Endometrial microvascular endothelial cells (primary cell): ENCODE measurements around the gene CLCN6. TPM values are rescaled to one million over a fixed set of nuclear protein-coding genes. Genes with fewer than 3 reads are reported as not detected.

Experiments
- in situ Hi-C: cut with HindIII; loops from 2 replicates; pipeline ENCODE4 v1.10.0; 2017; ENCODE audit warnings: low sequenced_read_pairs, low pct_unique_long_range_greater_than_20kb; ENCODE audit errors: inconsistent ontology term
- total RNA-seq: library from RNA; depleted of rRNA; stranded (reverse); fragments of >200 nt; gene quantifications from one replicate; pipeline ENCODE4 v1.2.3, GENCODE V29; 2015; ENCODE audit errors: inconsistent ontology term

Gene CLCN6
- total RNA-seq, 1 donor from 2014 or later = 4.5 TPM

DNA sequence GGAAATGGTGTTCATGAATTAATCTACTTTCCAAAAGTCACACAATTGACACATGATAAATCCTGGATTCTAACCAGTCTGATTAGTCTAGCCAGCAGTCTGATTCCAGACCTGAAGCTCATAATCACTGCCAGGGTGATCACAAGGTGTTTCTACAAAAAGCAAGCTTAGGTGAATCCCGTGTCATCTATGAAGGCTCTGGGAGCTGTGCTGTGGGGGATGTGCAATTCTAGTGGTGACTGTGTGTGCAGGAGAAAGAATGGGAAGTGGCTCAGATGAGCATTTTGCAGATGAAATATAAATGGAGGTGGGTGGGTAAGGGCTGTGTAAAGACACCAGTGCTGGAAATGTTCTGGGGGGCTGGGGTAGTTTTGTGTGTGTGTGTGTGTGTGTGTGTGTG, 54.6 kb downstream of the CLCN6 start:
- in situ Hi-C loops = no loop called here

- in situ Hi-C loops = no loop called here
Measured at GRCh38 chr1:11862890-11863289, 56.9 kb downstream of the CLCN6 start.

GRCh38 chr1:11868331-11868980, 62.5 kb downstream of the CLCN6 start:
- in situ Hi-C loops = no loop called here

- in situ Hi-C loops = no loop called here
Measured at GRCh38 chr1:11869104-11869503, 63.1 kb downstream of the CLCN6 start.

DNA sequence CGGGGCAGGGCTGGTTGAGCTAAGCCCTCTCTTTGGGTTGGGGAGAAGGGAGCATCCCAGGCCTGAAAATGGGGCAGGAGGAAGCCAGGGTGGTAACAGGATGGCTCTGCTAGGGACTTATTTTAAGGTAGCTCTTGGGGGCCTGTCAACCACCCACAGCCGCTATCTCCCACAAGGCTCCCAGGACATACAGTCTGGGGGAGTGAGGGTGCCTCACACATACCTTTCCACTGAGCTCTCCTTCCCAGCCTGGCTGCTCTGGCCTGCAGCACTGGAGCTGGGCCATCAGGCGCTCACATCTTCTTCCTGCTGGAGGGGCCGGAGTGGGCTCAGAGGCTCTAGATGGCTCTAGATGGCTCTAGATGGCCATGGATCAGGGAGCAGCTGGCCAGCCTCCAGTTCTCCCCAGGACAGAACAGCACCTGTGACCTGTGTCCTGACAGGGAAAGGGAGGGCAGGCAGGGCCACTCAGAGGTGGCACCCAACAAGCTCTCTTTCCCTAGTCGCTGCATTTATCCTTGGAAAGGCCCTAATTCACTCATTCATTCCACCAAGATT, 63.7 kb downstream of the CLCN6 start:
- in situ Hi-C loops = no loop called here

GRCh38 chr1:11872545-11872944, 66.6 kb downstream of the CLCN6 start:
- in situ Hi-C loops = no loop called here

GRCh38 chr1:11873395-11874257, 67.6 kb downstream of the CLCN6 start:
- in situ Hi-C loops = no loop called here

GRCh38 chr1:11874258-11874562, 68.2 kb downstream of the CLCN6 start:
- in situ Hi-C loops = no loop called here

- in situ Hi-C loops = no loop called here
Measured at GRCh38 chr1:11874624-11875023, 68.6 kb downstream of the CLCN6 start.

- in situ Hi-C loops = no loop called here
Measured at GRCh38 chr1:11875094-11875493, 69.1 kb downstream of the CLCN6 start.

- in situ Hi-C loops = no loop called here
Measured at GRCh38 chr1:11877074-11877473, 71.1 kb downstream of the CLCN6 start.

GRCh38 chr1:11878081-11878890, 72.3 kb downstream of the CLCN6 start:
- in situ Hi-C loops = no loop called here

- in situ Hi-C loops = no loop called here
Measured at GRCh38 chr1:11878891-11879190, 72.8 kb downstream of the CLCN6 start.

GRCh38 chr1:11879311-11880180, 73.6 kb downstream of the CLCN6 start:
- in situ Hi-C loops = no loop called here

DNA sequence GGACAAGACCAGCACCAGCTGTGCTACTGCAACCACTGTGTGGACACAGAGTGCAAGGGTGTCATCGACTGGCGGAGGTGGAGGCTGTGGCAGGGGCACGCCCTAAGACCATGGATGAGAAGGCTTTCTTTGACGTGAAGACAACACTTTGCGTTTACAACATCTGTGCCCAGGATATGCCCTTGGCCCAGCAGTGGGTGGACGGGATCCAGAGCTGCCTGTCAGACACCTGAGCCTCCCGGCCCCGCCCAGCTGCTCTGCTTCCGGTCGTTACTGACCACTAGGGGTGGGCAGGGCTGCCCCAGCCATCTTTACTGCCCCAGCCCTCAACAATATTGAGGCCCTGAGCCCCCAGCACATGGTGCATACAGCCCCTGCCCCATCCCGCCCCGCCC, 74.2 kb downstream of the CLCN6 start:
- in situ Hi-C loops = no loop called here

- in situ Hi-C loops = no loop called here
Measured at GRCh38 chr1:11880911-11881748, 75.1 kb downstream of the CLCN6 start.

DNA sequence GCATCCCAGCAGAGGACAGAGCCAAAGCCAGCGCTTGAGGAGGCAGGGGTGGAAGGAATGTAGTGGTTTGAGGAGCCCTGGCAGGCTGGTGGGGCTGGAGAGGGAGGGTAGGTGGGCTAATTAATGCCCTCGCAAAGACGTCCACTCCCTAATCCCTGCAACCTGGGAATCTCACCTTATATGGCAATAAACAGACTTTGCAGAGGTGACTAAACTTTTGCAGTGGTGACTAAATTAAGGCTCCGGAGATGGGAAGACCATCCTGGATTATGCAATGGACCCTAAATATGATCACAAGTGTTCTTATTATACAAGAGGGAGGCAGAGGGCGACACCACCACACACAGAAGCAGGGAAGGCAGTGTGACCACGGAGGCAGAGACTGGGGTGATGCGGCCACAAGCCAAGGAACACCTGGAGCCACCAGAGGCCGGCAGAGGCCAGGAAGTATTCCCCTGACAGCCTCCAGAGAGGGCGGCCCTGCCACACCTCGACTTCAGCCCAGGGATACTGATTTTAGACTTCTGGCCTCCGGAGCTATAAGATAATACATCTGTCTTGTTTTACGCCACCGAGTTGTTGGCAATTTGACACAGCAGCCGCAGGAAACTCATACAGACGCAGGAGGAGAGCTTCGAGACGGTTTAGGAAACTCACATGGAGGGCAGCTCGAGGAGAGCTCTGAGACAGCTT, 75.9 kb downstream of the CLCN6 start:
- in situ Hi-C loops = no loop called here
